ENCODE measurements around the gene KRTAP5-4.
"Not testable (repeated sequence)": the region's sequence is repeated elsewhere in the genome, so short reads cannot be mapped to it uniquely, and the experiment has no call there.

The KRTAP5-4 gene, protein sequence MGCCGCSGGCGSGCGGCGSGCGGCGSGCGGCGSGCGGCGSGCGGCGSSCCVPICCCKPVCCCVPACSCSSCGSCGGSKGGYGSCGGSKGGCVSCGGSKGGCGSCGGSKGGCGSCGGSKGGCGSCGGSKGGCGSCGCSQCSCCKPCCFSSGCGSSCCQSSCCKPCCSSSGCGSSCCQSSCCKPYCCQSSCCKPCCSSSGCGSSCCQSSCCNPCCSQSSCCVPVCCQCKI

DNA sequence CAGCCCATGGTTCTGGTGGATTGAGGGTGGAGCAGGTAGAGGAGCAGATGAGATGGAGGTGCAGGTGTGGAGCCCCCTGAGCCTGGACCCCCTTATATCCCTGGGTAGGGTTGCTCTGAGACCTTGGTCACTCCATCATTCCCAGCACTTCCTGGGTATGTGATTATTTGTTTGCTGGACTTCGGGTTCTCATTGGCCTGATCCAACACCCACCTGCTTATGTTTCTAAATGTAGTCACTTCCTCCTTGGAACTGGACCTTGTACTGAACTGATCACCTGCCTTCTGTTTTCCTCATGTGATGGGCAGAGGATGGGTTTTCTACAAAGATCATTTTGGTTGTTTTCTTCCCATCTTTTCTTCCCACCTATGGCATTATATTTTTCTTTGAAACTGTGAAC, at the start of gene KRTAP5-4:
Gene KRTAP5-4 (minus strand): TSS at position 53 of the 400 bp plus-strand sequence. CDS start 45 bp downstream, at position 8.
- DNase-seq (ENCODE audit: low read depth, low spot score), result no peak

DNA sequence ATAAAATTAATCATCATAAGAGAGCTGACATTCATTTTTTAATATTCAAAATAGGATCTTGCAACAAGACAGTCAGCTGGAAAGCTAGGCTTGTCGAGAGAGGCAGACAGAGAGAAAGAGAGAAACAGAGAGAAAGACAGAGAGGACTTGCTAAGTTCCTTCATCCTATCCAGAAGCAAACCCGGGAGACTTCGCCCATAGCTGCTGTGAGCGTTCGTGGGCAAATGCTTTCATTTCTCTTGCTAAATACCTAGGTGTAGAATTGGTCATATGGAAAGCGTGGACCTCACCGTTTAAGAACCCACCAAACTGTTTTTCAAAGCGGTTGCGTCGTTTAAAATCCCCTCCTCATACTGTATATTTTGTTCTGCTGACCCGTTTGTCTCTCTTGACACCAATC, 49.7 kb upstream of the KRTAP5-4 start:
- no peak for DNase-seq (ENCODE audit: low read depth, low spot score)

DNA sequence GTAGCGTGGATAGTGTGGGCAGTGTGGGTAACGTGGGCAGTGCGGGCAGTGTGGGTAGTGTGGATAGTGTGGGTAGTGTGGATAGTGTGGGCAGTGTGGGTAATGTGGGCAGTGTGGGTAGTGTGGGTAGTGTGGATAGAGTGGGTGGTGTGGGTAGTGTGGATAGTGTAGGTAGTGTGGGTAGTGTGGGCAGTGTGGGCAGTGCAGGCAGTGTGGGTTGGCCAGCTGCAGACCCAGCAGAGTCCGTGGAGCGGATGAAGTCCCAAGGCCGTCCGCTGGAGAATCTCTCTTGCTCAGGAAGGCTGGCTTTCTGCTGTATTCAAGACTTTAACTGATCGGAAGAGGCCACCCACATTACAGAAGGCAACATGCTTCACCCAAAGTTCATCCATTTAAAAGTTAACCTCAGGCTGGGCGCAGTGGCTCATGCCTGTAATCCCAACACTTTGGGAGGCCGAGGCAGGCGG, 49.0 kb upstream of the KRTAP5-4 start:
- no peak for DNase-seq (ENCODE audit: low read depth, low spot score)

DNA sequence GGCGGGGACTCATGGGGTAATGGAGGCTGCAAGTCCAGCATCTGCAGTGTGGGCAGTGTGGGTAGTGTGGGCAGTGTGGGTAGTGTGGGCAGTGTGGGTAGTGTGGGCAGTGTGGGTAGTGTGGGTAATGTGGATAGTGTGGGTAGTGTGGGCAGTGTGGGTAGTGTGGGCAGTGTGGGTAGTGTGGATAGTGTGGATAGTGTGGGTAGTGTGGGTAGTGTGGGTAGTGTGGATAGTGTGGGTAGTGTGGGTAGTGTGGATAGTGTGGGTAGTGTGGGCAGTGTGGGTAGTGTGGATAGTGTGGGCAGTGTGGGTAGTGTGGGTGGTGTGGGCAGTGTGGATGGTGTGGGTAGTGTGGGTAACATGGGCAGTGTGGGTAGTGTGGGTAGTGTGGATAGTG, 48.5 kb upstream of the KRTAP5-4 start:
- not testable (repeated sequence) for DNase-seq (ENCODE audit: low read depth, low spot score)

DNA sequence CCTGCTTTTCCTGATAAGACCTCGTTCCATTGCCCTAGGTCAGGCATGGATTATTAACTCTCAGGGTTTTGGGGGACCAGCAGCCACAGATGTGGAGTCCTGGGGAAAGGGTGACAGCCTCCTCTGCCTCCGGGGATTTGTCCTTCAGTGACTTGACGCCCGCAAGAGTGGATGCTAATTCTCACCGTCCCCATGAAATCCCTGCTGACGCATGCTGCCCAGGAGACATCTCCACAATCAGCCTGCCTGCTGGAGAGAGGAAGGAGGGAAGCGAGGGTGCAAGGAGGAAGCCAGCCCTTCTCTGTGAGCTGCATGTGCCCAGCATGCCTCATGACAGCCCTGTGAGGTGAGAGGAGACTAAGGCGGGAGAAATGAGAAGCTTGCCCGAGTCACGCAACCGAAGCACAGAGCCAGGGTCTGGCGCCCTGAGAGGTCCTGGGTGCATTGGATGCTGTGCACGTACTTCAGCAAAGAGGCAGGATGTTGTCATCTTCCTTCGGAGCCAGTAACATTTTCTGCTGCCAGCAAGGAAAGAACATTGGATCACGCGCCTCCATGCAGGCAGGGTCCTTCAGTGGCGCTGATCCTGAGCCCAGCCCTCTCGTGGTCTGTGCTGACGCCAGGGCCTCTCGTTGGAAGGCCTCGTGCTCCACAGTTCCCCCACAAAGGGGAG, 47.7 kb upstream of the KRTAP5-4 start:
- no peak for DNase-seq (ENCODE audit: low read depth, low spot score)

DNA sequence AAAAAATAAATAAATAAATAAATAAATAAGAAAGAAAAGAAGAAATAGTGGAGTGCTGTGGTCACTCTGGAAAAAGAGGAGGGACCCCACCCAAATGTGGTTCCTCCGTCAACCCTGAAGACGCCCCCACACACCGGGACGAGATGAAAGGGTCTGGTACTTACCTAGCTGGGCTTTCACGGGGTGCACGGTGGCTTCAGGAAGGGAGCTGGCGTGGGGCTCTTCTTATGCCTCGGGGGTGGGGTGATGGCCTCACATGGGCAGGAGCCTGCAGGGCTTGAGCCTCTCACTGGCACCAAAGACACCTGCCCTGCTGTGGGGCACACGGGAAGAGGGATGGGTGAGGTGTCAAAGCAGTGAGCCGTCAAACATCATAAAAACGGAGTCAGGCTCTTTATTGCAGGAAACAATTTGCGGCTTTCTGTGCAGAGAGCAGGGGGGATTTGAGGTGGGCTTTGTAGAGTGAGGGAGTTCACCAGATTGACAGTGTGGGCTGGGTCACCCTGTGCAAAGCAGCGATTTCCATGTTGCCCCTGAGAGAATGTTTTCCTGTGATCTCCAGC, 47.1 kb upstream of the KRTAP5-4 start:
- DNase-seq (ENCODE audit: low read depth, low spot score), result no peak

DNA sequence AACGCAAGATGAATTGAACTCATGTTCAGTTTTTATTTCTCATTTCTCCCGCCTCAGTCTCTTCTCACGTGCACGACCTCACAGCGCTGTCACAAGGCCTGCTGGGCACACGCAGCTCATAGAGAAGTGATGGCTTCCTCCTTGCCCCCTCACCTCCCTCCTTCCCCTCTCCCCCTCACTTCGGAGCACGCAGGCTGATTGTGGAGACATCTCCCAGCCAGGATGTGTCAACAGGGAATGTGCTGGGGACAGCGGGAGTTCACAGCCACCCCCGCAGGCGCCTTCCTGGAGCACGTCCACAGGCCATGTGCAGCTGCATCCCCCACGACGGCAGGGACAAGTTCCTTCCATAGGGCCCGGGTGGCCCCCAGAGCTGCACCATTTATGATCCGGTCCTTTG, 46.0 kb upstream of the KRTAP5-4 start:
- DNase-seq (ENCODE audit: low read depth, low spot score), result no peak

DNA sequence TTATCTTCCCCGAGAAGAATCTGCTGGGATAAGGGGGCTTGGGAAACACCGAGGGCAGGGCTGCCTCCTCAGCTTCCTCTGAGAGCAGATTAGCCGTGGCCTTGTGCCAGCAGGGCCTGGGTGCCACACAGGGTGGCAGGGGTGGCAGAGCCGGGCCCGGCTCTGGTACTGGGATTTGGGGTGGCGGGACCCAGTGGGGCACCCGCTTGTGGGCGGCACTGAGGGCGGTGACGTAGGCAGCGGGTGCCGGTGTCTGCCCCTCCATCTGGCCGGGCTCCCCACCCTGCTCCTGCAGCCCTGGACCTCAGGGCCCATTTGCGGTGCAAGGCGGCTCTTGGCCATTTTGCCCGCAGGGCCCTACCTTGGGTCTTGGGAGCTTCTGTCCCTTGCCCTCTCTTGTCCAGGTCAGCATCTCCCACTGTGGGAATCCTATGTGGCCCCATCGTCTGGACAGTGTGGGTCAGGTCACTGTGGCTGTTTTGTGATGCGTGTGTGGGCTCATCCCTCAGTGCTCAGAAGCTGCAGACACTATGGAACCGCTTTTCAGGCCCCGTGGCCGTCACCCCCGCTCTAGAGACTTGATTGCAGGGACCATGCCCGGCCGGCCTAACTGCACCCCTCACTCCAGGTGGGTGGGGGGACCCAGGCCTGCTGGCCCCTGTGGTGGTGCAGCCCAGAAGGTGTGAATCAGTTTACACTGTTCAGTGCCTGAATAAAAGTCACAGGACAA, 45.3 kb upstream of the KRTAP5-4 start:
- DNase-seq (ENCODE audit: low read depth, low spot score), result no peak

DNA sequence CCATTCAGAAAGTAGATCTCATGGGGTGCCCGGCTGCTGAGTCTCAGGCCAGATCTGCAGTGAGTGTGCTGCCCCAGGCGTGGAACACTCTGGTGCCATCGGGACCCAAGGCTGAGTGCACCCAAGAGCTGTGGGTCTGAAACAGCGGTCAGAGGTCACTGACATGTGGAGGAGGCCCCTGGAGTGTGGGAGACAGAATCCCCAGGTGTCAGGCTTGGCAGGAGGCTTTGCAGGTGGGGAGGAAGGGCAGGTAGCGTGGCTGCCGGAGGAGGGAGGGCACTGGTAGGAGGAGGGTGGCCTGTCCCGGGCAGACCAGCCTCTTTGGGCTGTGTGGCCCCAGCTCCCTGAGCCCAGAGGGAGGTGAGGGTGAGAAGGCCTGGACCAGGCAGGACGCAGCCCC, 43.4 kb upstream of the KRTAP5-4 start:
- no peak for DNase-seq (ENCODE audit: low read depth, low spot score)

DNA sequence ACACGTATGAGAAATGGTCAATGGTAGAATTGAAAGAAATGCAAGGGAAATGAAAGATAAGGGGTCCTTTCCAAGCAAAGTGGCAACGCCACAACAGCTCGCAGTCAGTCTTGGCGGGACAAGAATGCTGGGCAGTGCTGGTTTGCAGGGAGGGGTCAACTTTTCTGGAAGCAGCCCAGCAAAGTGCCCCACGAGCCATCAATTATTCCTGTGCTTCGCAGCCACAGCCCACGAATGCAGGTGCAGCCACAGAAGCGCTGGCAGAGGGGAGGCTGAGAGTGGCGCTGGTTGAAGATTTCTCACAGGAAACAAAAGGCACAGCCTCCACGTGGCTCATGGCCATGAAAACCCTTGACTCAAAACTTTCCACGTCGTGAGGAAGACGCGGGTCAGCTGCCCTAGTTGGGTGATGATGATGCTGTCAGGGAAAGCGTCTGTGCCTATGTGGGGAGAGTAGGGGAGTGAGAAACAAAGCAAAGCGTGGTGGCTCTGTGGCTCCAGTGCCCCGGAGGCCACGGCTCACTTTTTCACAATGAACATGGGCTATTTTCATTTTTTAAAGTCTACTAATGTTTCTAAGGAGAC, 40.9 kb upstream of the KRTAP5-4 start:
- DNase-seq (ENCODE audit: low read depth, low spot score), result not testable (repeated sequence)

DNA sequence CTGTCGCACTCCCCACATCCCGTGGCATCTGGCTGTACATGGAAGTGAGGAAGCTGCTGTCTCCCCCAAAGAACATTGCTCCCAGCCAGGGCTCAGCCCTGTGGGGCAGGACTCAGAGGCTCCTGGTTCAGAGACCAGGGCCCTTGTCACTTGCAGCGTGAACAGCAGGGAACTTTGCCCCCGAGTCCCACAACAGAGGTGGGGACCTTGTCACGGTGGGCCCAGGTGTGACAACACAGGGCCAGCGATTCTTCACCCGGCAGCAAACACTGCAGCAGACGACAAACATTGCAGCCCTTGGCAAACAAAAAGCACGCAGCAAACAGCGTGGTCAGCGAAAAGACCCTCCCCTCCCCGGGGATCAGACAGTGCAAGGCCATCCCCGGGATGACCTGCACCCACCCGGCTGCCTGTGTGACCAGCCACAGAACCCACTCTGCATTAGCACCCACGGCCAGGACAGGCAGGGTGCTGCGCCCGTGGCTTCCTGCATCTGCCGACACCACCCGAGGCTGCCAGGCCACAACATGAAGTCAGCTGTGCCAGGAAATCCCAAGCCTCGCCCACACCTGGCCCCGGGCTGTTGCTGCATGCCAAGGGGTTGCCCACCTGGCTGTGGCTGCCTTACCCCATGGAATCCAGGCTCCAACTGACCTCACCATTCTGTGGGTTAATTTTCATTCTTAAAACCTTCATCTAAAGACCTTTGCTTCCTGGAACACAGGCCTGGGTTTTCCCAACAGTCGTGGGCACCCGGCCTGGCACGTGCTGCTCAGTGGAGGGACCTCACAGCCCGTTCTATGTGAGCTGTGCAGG, 39.7 kb upstream of the KRTAP5-4 start:
- not testable (repeated sequence) for DNase-seq (ENCODE audit: low read depth, low spot score)

DNA sequence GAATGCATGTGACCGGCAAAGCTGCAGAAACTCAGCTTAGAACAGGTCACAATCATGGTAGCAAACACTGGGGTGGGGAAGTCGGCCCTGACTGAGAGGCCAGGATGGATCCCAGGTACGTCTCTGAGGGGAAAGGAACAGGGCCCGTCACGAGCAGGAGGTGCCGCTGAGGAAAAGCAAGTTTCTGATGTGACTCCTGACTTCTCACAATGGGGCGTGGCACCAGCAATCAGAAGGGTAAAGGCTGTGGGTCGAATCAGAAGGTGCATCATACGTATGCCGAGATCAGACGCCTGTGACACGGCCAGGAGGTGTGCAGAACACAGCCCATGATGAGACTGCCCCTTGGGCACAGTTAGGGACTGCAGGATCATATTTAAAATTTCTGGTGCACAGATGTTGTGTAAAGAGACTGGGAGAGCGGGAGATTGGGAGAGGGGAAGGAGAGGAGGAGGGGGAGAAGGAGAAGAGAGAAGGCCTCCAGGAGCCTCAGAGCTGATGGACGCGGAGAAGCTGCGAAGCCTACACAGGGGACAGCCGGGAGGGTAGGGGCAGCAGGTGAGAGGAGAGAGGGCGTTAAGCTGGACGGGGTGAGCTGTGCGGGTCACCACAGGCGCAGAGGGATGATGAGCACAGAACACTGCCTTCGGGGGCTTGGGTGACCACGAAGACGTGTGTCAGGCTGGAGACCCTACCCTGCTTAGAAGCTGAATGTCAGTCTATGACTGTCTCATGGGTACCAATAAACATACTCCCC, 38.4 kb upstream of the KRTAP5-4 start:
- no peak for DNase-seq (ENCODE audit: low read depth, low spot score)

DNA sequence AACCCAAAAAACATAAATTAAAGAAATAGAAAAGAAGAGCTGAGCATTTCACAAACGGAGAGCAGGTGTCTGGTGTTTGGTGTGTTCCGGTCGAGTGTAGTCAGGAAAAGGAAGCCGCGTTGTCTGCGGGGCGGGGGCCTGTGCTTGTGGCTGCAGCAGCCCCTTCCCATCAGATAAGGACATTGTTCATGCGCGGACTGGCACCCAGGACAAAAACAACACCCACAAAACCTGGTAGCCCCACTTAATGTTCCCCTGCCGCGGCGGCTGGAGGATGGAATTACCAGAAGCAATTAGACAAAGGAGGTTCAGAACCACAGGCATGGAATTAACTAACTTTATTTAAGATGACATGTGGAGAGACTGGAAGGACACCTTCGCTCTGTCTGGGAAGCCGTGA, 37.6 kb upstream of the KRTAP5-4 start:
- DNase-seq (ENCODE audit: low read depth, low spot score), result no peak

DNA sequence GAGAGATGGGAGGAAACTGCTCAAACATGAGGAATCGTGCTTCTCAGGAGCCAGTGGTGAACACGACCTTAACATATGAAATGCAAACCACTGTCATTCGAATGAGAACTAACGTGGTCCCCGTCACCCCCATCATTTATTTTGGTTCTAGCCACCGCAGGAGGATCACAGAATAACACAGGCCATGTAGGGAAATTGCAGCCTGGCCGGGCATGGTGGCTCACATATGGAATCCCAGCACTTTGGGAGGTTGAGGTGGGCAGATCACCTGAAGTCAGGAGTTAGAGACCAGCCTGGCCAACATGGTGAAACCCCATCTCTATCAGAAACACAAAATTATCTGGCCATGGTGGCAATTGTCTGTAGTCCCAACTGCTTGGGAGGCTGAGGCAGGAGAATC, 34.7 kb upstream of the KRTAP5-4 start:
- DNase-seq (ENCODE audit: low read depth, low spot score), result no peak

DNA sequence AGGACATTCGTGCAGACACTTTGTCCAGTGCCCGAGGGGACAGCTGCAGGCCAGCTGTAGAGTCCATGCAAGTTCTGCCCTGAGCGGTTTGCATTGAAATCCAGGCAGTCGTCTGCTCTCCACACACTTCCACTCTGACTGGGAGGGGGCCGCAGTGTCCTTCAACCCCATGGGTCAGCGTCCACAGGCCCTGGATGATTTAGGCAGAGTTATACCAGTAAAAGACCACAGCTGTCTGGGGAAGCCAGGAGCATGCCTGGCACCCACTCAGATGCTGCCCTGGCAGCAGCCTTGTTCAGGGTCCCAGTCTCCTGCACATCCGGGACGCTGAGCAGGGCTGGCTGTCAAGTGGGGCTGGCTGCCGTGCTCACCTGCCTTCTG, 34.1 kb upstream of the KRTAP5-4 start:
- DNase-seq (ENCODE audit: low read depth, low spot score), result no peak

DNA sequence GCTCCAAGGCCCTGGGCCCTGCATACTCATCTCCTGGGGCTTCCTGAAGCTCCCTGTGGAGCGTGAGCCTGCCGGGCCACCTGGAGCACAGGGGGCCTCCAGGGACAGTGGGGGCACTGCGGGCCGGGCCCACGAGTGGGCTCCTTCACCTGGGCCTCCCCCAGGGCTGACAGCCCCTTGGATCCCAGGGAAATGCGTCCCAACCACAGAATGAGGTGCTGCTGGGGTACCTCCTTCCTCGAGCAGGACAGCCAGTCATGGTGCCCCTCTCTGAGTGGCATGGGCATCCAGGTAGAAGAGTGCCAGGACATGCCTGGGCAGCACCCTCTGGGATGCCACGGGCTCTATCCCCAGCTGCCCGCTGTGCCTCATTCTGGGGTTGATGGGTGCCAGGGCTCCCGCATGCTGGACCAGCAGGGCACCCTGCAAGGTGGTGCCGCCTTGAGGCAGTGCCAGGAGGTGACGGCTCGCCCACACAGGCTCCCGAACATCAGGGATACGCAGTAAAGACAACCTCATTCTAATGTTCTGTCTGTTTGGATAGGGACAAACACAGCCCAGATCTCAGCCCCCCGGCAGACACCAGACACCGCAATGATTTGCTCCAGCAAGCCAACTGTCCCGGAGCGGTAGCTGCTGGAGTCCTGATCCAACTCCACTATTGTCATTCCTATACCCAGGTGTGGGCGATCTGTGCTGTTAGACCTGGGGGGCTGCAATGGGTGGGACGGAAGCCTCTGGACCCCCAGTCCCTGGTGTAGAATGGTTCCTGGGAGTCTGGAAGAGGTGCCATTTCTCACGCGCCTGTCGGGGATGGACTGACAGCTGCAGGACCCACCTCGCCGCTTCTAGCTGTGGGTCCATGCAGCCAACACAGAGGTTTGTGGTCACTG, 33.5 kb upstream of the KRTAP5-4 start:
- no peak for DNase-seq (ENCODE audit: low read depth, low spot score)

DNA sequence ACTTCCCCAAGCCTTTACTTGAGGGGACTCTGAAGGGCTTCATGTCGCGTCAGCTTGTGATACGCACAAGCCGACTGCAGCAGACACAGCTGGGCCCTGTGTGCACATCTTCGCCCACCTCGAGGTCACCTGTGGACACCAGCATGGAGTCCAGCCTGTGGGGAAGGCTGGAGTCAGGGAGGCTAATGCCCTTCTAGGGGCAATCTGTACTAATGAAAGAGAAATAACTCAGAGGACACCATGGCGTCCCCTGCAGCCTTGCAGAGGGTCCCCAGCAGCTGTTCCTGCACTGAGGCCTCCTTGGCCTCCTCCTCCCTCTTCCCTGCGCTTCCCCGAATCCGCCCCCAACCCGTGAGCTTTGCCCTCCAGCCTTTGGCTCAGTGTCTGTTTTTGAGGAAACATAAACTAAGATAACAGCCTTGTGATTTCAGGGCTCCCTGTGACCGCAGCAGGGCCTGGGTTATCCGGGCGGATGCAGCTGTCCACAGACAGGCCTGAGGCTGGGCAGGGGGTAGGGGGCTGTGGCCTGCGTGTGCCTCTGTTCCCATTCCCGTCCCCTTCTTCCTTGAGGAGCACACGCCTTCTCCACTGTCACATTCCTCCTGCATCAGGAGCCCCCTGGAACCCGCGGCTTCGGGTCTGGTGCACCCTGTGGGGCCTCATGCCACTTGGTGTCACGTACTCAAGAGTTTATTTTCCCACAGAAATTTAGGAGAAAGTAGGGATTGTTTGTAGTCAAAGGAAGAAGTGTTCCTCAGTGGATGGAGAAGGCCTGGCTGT, 32.6 kb upstream of the KRTAP5-4 start:
- DNase-seq (ENCODE audit: low read depth, low spot score), result no peak

DNA sequence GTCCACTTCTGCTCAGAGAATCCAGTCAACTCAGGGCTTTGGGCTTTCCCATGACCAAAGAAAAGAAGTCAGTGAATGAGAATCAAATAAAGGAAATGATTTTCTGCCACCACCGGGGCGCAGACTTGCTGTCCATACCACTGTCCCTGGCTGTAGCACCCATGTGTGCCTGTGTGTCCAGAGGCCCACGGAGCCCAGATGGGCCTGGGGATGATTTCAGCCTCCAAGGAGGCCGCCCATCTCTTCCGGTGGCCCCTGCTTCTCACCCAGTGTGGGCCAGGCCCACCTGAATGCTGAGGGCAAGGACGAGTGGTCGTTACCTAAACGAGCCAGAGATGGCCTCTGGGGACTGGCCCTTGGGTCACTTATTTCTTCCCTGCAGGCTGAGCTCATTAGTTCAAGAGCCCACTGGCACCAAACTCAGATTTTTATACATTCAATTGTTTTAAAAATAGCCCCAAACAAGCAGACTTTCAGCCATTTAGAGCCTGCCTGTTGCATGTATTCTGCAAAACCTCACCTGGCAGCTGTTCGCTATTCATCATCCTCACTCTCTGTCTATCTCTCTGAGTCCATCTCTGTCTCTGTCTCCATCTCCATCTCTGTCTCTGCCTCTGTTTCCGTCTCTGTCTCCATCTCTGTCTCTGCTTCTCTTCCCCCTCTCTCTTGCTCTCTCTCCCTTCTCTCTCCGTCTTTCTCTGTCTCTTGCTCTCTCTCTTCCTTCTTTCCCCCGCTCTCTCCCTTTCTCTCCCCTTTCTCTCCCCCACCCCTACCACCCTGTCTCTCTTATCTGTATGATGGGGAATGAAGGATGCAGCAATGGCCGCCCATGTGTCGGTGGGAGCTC, 31.8 kb upstream of the KRTAP5-4 start:
- no peak for DNase-seq (ENCODE audit: low read depth, low spot score)
